NCI-H510A (cell line): ENCODE measurements around the gene DND1.
"Not testable (repeated sequence)": the region's sequence is repeated elsewhere in the genome, so short reads cannot be mapped to it uniquely, and the experiment has no call there.

Experiments
- DNase-seq: peaks from one replicate; lab custom pipeline; 2025; lab: John Stamatoyannopoulos, UW

DND1 gene

DNA sequence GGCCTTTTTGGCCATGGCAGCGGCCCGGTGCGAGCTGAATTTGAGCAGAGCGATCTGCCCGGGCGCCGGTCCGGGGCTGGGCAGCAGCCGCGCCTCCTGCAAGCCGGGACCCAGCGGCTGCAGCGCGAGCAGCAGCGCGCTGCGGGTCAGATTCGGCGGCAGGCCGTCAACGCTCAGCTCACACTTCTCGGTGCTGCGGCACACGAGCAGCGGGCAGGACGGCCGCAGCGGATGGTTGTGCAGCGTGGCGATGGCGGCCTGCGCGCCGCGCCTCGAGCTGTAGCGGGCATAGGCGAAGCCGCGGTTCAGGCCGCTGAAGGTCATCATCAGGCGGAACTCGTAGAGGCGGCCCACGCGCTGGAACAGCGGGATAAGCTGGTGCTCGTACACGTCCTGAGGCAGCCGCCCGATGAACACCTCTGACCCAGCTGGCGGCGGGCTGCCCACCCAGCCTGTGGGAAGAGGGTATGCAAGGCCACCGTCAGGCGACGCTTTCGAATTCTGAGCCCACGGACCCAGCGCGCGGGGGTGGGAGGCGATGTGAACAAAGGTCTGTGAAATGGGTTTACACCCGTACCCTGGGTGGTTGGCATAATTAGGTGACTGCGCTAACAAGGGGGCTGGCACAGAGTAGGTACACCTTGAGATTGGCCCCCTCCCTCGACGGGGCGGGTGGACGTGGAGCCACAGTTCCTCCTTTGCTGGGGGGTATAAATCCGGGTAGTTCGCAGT is 755 bp downstream of the DND1 start:
- no peak for DNase-seq

- no peak for DNase-seq
These were observed 1.8 kb downstream of the DND1 start for GRCh38 chr5:140671472-140672125.

- DNase-seq = not testable (repeated sequence)
These were observed 2.3 kb downstream of the DND1 start for GRCh38 chr5:140671035-140671434.

GRCh38 chr5:140664359-140665119 is 8.8 kb downstream of the DND1 start, which contains the start of gene WDR55:
Gene WDR55, plus strand, starts transcription at chr5:140664904. Its CDS starts 9 bp downstream, at chr5:140664913.
- DNase-seq = peak; percentile 83

GRCh38 chr5:140664030-140664358 is 9.4 kb downstream of the DND1 start:
- DNase-seq = no peak

DNA sequence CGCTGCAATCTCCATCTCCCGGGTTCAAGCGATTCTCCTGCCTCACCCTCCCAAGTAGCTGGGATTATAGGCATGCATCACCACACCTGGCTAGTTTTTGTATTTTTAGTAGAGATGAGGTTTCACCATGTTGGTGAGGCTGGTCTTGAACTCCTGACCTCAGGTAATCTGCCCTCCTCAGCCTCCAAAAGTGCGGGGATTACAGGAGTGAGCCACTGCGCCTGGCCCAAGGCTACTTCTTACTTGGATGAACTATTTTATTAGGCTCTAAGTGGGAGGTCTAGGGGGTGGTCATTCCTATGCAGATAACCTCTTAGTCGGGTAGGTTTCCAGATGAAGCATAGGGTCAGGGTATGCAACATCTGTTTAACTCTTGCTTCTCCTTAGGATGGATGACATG is 13.0 kb downstream of the DND1 start:
- not testable (repeated sequence) for DNase-seq

DNA sequence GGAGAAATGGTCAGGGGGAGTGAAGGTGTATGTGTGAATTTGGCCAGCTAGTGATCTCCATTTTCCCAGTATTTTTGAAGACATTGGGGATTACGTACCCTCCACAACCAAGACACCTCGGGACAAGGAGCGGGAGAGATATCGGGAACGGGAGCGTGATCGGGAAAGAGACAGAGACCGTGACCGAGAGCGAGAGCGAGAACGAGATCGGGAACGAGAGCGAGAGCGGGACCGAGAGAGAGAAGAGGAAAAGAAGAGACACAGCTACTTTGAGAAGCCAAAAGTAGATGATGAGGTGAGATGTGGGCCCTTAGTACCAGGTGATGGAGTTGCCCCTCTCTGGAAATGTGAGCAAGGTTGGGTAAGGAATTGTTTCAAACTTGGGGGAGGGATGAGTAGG is 14.5 kb downstream of the DND1 start:
- no peak for DNase-seq

DNA sequence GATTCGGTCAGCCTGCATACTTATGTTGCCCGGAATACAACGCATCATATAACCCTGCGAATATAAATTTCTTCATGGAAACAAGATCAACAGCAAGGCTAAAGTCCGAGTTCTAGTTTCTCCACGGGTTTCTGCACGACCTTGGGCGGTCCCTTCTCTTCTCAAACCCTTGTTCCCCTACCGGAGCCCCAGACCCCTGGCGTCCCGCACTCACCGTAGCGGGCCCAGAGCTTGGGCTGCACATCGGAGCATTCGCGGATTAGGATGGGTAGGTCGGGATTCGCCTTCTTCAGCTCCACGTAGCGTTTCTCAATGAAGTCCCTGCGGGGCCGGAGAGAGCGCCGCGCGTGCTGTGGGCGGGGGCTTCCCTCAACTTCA is 26.3 kb downstream of the DND1 start:
- no peak for DNase-seq

DNA sequence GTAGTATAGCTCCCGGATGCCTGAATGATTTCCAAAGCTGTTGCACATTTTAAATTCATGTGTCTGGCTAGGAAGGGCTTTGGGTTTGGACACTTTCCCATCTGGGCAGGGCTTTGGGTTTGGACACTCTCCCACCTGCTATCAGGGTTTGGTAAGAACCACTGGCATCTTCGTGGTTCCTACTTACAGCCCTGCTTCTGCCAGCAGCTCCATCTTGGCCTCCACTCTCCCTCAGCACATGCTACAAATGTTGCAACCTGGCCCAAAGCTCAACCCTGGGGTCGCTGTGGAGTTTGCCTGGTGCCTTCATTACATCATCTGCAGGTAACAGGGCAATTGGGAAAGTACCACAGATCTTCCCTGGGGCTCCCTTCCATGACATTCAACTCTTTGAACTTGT is 30.7 kb downstream of the DND1 start:
- no peak for DNase-seq

DNA sequence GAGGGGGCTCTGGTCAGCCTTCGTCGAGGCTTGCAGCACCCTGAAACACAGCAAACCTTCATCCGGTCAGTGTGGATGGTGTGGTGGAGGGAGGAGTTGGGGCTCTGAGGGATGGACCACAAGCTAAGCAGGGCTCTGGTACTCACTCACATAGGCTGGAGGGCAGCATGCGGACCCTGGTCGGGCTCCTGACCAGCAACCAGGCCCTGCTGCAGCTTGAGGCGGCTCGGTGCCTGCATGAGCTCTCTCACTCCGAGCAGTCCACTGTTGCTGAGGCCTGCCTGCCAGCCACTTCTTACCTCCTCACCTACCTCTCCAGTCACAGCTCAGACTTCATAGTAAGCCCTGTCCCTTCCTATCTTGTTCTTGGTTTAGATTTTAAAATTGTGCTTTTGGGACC is 31.7 kb downstream of the DND1 start:
- no peak for DNase-seq

- peak; percentile 82 for DNase-seq
These were observed 34.0 kb downstream of the DND1 start, which contains the start of gene TMCO6 for GRCh38 chr5:140639148-140639981. Gene TMCO6, plus strand, starts transcription at chr5:140639451. Its CDS starts 77 bp downstream, at chr5:140639528.

- DNase-seq = not testable (repeated sequence)
These were observed 34.6 kb downstream of the DND1 start for GRCh38 chr5:140638898-140639147.

- no peak for DNase-seq
These were observed 35.8 kb downstream of the DND1 start for GRCh38 chr5:140637371-140638100.

DNA sequence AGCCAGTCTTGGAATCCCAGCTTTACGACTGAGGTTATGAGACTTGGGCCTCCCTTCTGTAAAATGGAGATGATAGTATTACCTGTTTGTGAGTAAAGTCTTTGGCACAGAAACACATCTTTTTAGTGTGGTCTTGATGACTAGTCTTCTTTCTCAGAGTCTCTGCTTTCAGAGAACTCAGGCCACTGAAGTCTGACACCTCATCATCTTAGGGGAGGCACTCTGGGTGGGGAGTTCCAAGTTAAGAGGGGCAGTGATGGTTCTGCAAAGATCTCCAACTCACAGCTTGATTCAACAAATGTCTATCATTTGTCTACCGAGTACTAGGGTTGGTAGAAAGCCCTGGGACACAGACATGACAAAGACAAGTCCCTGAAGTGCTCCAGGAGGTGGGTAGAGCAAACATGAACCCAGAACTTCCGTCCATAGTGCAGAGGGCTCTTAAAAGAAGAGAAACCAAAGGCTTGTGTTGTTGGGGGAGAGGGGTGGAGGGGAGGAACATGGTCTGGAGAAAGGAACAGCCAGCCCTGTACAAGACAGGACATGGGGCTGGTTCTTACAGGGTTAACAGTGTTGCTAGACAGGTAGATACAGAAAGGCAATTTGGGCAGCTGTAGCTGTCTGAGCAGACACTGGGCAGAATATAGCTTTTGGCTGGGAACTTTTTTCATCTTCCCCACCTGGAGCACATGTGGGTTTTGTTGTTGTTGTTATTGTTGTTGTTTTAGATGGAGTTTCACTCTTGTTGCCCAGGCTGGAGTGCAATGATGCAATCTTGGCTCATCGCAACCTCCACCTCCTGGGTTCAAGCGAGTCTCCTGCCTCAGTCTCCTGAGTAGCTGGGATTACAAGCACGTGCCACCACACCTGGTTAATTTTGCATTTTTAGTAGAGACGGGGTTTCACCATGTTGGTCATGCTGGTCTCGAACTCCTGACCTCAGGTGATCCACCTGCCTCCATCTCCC is 37.8 kb downstream of the DND1 start:
- no peak for DNase-seq

DNA sequence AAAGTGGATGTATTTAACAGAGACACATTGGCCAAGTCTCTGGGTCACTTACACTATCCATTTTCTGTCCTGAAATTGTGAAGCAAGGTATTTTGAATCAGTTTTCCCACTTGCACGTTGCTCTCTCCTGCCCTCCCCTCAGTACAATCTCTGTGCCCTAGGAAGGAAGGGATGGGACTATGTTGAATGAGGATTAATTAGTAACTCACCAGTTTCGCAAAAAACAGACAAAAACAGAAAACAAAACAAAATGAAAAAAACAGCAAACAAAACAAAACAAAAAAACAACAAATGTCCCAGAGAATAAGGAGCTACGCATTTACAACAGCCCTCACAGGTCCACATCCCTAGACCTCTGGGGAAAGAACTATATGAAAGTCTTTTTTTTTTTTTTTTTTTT is 39.3 kb downstream of the DND1 start:
- DNase-seq = no peak

- DNase-seq = no peak
These were observed 39.9 kb downstream of the DND1 start for GRCh38 chr5:140633501-140633900.

DNA sequence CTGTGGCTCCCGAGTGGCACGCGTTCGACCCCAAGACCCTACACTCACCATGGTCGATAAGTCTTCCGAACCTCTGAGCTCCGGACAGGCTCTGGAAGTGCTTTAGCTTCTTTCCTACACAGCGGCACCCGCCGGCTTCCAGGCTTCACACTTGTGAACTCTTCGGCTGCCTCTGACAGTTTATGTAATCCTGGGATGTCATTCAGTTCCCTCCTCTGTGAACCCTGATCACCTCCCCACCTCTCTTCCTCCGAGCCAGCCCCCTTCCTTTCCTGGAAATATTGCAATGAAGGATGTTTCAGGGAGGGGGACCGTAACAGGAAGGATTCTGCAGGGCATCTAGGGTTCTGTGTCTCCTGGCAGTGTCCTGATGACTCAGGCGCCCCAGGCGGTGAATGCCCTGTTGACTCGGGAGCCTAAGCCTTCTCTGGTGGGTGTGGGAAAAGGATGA is 40.3 kb downstream of the DND1 start, which contains the start of gene CD14:
CD14 (minus strand) TSS at position 155 of the 451 bp plus-strand sequence; CDS start at position 51, 104 bp downstream.
- DNase-seq = no peak

DNA sequence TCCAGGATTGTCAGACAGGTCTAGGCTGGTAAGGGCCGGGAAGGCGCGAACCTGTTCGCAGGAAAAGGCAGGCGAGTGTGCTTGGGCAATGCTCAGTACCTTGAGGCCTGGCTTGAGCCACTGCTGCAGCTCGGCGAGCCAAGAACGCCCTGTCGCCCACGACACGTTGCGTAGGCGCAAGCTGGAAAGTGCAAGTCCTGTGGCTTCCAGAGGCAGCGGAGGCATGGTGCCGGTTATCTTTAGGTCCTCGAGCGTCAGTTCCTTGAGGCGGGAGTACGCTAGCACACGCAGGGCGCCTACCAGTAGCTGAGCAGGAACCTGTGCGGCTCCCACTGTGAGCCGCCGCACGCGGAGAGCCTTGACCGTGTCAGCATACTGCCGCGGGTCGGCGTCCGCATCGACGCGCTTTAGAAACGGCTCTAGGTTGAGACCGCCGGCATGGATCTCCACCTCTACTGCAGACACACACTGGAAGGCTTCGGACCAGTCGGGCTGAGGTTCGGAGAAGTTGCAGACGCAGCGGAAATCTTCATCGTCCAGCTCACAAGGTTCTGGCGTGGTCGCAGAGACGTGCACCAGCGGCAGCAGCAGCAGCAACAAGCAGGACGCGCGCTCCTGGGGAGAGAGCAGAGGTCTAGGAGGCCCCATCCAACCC is 40.9 kb downstream of the DND1 start:
- no peak for DNase-seq

DNA sequence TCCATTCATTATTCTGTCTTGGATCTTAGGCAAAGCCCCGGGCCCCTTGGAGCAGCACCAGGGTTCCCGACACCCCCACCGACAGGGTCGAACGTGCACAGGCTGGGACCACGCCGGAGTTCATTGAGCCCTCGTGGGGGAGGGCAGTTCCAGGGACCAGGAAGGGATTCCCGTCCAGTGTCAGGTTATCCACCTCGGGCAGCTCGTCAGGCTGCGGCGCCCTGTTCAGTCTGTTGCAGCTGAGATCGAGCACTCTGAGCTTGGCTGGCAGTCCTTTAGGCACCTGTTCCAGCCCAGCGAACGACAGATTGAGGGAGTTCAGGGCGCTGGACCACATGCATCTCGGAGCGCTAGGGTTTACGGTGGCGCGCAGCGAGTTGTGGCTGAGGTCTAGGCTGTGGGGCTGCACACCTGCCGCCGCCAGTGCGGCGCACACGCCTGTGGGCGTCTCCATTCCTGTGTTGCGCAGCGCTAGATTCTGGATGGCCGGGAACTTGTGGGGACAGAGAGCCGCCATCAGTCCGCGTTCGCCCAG is 41.5 kb downstream of the DND1 start:
- no peak for DNase-seq
